H9 (cell line): ENCODE data around the gene TOR1AIP1. TPM values are rescaled to one million over a fixed set of nuclear protein-coding genes. Genes with fewer than 3 reads are reported as not detected.
A peak's percentile ranks its signal among the peaks of the same experiment; 100 is the strongest.

ENCODE experiments used
- DNase-seq: peaks from one replicate; pipeline ENCODE4 v3.0.0-alpha.2; 2017
- H2AFZ ChIP-seq: one replicate; pipeline ENCODE4 v1.6.1; 2013; ENCODE audit warnings: mild to moderate bottlenecking, low read length, control low read depth, moderate library complexity
- H2AK5ac ChIP-seq: 2 replicates; pipeline ENCODE4 v1.6.1; 2013; ENCODE audit warnings: low read length, control low read depth, mixed read lengths; ENCODE audit not compliant: insufficient read length
- H2BK120ac ChIP-seq: one replicate; pipeline ENCODE4 v1.6.1; 2013; ENCODE audit warnings: low read depth, mild to moderate bottlenecking, low read length, control low read depth, inconsistent platforms; ENCODE audit not compliant: poor library complexity, severe bottlenecking
- H2BK12ac ChIP-seq: 2 replicates; pipeline ENCODE4 v1.6.1; 2013; ENCODE audit warnings: low read length, control low read depth, mixed read lengths, low read depth; ENCODE audit not compliant: insufficient read length
- H2BK15ac ChIP-seq: 2 replicates; pipeline ENCODE4 v1.6.1; 2013; ENCODE audit warnings: low read depth, low read length, control low read depth
- H2BK20ac ChIP-seq: one replicate; pipeline ENCODE4 v1.6.1; 2013; ENCODE audit warnings: low read depth, mild to moderate bottlenecking, low read length, control low read depth, inconsistent platforms; ENCODE audit not compliant: poor library complexity, severe bottlenecking
- H2BK5ac ChIP-seq: 2 replicates; pipeline ENCODE4 v1.6.1; 2013; ENCODE audit warnings: low read length, control low read depth, mixed read lengths; ENCODE audit not compliant: insufficient read length
- H3K14ac ChIP-seq: 2 replicates; pipeline ENCODE4 v1.6.1; 2013; ENCODE audit warnings: low read length, control low read depth; ENCODE audit not compliant: insufficient read depth
- H3K18ac ChIP-seq: 2 replicates; pipeline ENCODE4 v1.6.1; 2013; ENCODE audit warnings: low read depth, mild to moderate bottlenecking, mixed read lengths, low read length, control low read depth; ENCODE audit not compliant: insufficient read length
- H3K23ac ChIP-seq: 2 replicates; pipeline ENCODE4 v1.6.1; 2013; ENCODE audit warnings: low read length, control low read depth, mixed read lengths, low read depth; ENCODE audit not compliant: insufficient read length
- H3K23me2 ChIP-seq: 2 replicates; pipeline ENCODE4 v1.6.1; 2013; ENCODE audit warnings: low read depth, mild to moderate bottlenecking, mixed read lengths, low read length, control low read depth; ENCODE audit not compliant: insufficient read length, poor library complexity, severe bottlenecking
- H3K27ac ChIP-seq: 2 replicates; pipeline ENCODE4 v1.5.1; 2013; ENCODE audit warnings: low read length, control low read depth, mixed read lengths, low read depth; ENCODE audit not compliant: insufficient read length
- H3K27me3 ChIP-seq: 2 replicates; pipeline ENCODE4 v1.6.1; 2013; ENCODE audit warnings: low read length, control low read depth, inconsistent platforms; ENCODE audit not compliant: insufficient read depth
- H3K4ac ChIP-seq: 2 replicates; pipeline ENCODE4 v1.6.1; 2013; ENCODE audit warnings: low read depth, mild to moderate bottlenecking, control low read depth, inconsistent platforms, low read length, moderate library complexity
- H3K4me1 ChIP-seq: 2 replicates; pipeline ENCODE4 v1.6.1; 2013; ENCODE audit warnings: low read length, control low read depth, inconsistent platforms; ENCODE audit not compliant: insufficient read depth
- H3K4me2 ChIP-seq: 2 replicates; pipeline ENCODE4 v1.6.1; 2013; ENCODE audit warnings: low read length, control low read depth, mixed read lengths; ENCODE audit not compliant: insufficient read length, insufficient read depth
- H3K56ac ChIP-seq: 2 replicates; pipeline ENCODE4 v1.6.1; 2013; ENCODE audit warnings: low read depth, mild to moderate bottlenecking, mixed read lengths, low read length, control low read depth; ENCODE audit not compliant: insufficient read length
- H3K79me1 ChIP-seq: 2 replicates; pipeline ENCODE4 v1.6.1; 2013; ENCODE audit warnings: low read depth, mild to moderate bottlenecking, moderate library complexity, low read length, control low read depth, inconsistent platforms; ENCODE audit not compliant: insufficient read depth, poor library complexity, severe bottlenecking
- H3K79me2 ChIP-seq: 2 replicates; pipeline ENCODE4 v1.6.1; 2013; ENCODE audit warnings: low read length, control low read depth, inconsistent platforms; ENCODE audit not compliant: insufficient read depth
- H3K9ac ChIP-seq: 2 replicates; pipeline ENCODE4 v1.6.1; 2013; ENCODE audit warnings: low read length, control low read depth, mixed read lengths; ENCODE audit not compliant: insufficient read length; ENCODE audit errors: extremely low read depth
- H3K9me3 ChIP-seq: one replicate; pipeline ENCODE4 v1.6.1; 2013; ENCODE audit warnings: low read depth, low read length, inconsistent platforms; ENCODE audit not compliant: control insufficient read depth
- H3T11ph ChIP-seq: one replicate; pipeline ENCODE4 v1.6.1; 2013; ENCODE audit warnings: mild to moderate bottlenecking, low read length, control low read depth, inconsistent platforms
- H4K20me1 ChIP-seq: one replicate; pipeline ENCODE4 v1.6.1; 2013; ENCODE audit not compliant: control insufficient read depth, insufficient read length, insufficient read depth
- H4K5ac ChIP-seq: 2 replicates; pipeline ENCODE4 v1.6.1; 2013; ENCODE audit warnings: low read depth, mild to moderate bottlenecking, mixed read lengths, low read length, control low read depth; ENCODE audit not compliant: insufficient read length
- H4K8ac ChIP-seq: replicated peaks from 2 replicates; pipeline ENCODE4 v1.6.1; 2013; ENCODE audit warnings: low read length, control low read depth, mixed read lengths, low read depth; ENCODE audit not compliant: insufficient read length
- H4K91ac ChIP-seq: 2 replicates; pipeline ENCODE4 v1.6.1; 2013; ENCODE audit warnings: low read depth, mild to moderate bottlenecking, moderate library complexity, mixed read lengths, low read length, control low read depth; ENCODE audit not compliant: insufficient read length
- H3K27ac Mint-ChIP-seq, 3 experiments: 2 replicates in 2 of 3; 3 replicates in 1 of 3; pipeline ENCODE4 v1.8.0; 2020 to 2021; ENCODE audit warnings: mixed read lengths in 3 of 3, mild to moderate bottlenecking in 1 of 3, moderate library complexity in 1 of 3
- H3K27me3 Mint-ChIP-seq: 2 replicates; pipeline ENCODE4 v1.8.0; 2021; ENCODE audit warnings: low read depth, mild to moderate bottlenecking, moderate library complexity, mixed read lengths
- H3K36me3 Mint-ChIP-seq, 3 experiments: 2 replicates in 2 of 3; 3 replicates in 1 of 3; pipeline ENCODE4 v1.8.0; 2020 to 2021; ENCODE audit warnings: low read depth in 3 of 3, mixed read lengths in 3 of 3; ENCODE audit not compliant: insufficient read depth in 1 of 3
- H3K4me1 Mint-ChIP-seq, 2 experiments: 2 replicates each; pipeline ENCODE4 v1.8.0; 2020; ENCODE audit warnings: mixed read lengths in 2 of 2
- H3K4me3 Mint-ChIP-seq, 2 experiments: 2 replicates in 1 of 2; 3 replicates in 1 of 2; pipeline ENCODE4 v1.8.0; 2020 to 2021; ENCODE audit warnings: mild to moderate bottlenecking in 2 of 2, mixed read lengths in 2 of 2, moderate library complexity in 1 of 2
- H3K9me3 Mint-ChIP-seq, 2 experiments: 2 replicates in 1 of 2; 3 replicates in 1 of 2; pipeline ENCODE4 v1.8.0; 2020; ENCODE audit warnings: mild to moderate bottlenecking in 2 of 2, mixed read lengths in 2 of 2, moderate library complexity in 1 of 2
- WGBS: extraction: QIAGEN DNeasy Blood & Tissue Kit; methylation state at CpG from one replicate; pipeline ENCODE4 v1.1.7; 2013; ENCODE audit warnings: missing lambda C conversion rate, low lambda C conversion rate, mixed read lengths; ENCODE audit not compliant: insufficient read length; ENCODE audit errors: extremely low coverage; 5-methylcytosine and 5-hydroxymethylcytosine counted together
- total RNA-seq: library from RNA; stranded (reverse); gene quantifications from 2 replicates; pipeline ENCODE4 v1.2.1, GENCODE V29; 2021
- TF ChIP-seq, protein P1 (sequence below): fragments of 200-600 bp; sonication (generic); conservative IDR thresholded peaks from 3 replicates; pipeline ENCODE4 v1.8.0; 2021; ENCODE audit warnings: antibody characterized with exemption, mild to moderate bottlenecking

The TOR1AIP1 gene
- total RNA-seq, 1 experiment from 2014 or later, result 25.5 TPM

DNA sequence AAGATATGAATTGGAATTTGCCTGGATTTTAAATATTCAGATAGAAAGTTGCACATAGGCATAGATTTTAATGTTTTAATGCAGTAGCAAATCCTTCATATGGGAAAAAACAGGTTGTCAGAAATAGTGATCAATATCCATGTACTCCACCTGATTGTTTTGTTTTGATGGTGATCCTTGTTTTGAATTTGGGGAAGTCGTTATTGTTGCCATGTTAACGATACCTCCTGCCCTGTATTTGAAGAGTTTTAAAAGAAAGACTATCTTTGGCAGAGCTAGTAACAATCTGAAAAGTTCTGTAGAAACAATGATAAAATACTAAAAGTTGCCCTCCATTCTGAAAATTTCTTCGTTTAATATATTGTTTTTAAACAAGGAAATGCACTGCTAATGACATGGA is 73.6 kb downstream of the TOR1AIP1 start:
- TF ChIP-seq, protein P1, sequence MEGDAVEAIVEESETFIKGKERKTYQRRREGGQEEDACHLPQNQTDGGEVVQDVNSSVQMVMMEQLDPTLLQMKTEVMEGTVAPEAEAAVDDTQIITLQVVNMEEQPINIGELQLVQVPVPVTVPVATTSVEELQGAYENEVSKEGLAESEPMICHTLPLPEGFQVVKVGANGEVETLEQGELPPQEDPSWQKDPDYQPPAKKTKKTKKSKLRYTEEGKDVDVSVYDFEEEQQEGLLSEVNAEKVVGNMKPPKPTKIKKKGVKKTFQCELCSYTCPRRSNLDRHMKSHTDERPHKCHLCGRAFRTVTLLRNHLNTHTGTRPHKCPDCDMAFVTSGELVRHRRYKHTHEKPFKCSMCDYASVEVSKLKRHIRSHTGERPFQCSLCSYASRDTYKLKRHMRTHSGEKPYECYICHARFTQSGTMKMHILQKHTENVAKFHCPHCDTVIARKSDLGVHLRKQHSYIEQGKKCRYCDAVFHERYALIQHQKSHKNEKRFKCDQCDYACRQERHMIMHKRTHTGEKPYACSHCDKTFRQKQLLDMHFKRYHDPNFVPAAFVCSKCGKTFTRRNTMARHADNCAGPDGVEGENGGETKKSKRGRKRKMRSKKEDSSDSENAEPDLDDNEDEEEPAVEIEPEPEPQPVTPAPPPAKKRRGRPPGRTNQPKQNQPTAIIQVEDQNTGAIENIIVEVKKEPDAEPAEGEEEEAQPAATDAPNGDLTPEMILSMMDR, result no peak
- H3K4me3 Mint-ChIP-seq, result peak overlapping the region; percentile 85 to 87

More for the DNA sequence above, 73.6 kb downstream of the TOR1AIP1 start:
- H4K5ac ChIP-seq, result no peak overlapping the region
- H3K9me3 Mint-ChIP-seq, result no peaks in the 10 kb centered on the region
- peak overlapping the region; percentile 84 for H3K4me2 ChIP-seq
- peaks cover 14 to 18% of the 10 kb centered on the region in 2 experiments for H3K4me1 Mint-ChIP-seq
- H3K56ac ChIP-seq, result no peak overlapping the region
- no peak overlapping the region for H3K27ac ChIP-seq
- no peak overlapping the region for H4K91ac ChIP-seq
- peaks cover 12% of the 10 kb centered on the region for H3K79me2 ChIP-seq
- WGBS, result no CpG with 5 or more reads among the region's 3 CpGs
- H2BK120ac ChIP-seq, result no peak overlapping the region
- no peak overlapping the region for H3K4ac ChIP-seq
- H2AK5ac ChIP-seq, result no peak overlapping the region
- no peaks in the 10 kb centered on the region for H4K20me1 ChIP-seq
- no peak overlapping the region for H3K23ac ChIP-seq
- H3T11ph ChIP-seq, result no peak overlapping the region
- H3K14ac ChIP-seq, result no peak overlapping the region
- H3K9me3 ChIP-seq, result no peaks in the 10 kb centered on the region
- peaks cover 3% of the 10 kb centered on the region for H3K23me2 ChIP-seq
- H3K4me1 ChIP-seq, result no peaks in the 10 kb centered on the region
- H3K27me3 ChIP-seq, result no peaks in the 10 kb centered on the region
- no peak overlapping the region for H3K18ac ChIP-seq
- H3K79me1 ChIP-seq, result no peaks in the 10 kb centered on the region
- no peak overlapping the region for H2BK5ac ChIP-seq
- H2AFZ ChIP-seq, result no peak overlapping the region
- H2BK15ac ChIP-seq, result no peak overlapping the region
- no peak for DNase-seq
- no peak overlapping the region for H2BK12ac ChIP-seq
- H4K8ac ChIP-seq, result no peak overlapping the region
- no peaks in the 10 kb centered on the region for H3K36me3 Mint-ChIP-seq
- H3K9ac ChIP-seq, result peak overlapping the region; percentile 45
- no peak overlapping the region for H2BK20ac ChIP-seq
- H3K27ac Mint-ChIP-seq, result peak overlapping the region in 1 of 3 experiments; percentile 13; a peak in 1 of 7 replicates
- no peaks in the 10 kb centered on the region for H3K27me3 Mint-ChIP-seq
